Measurements from ENCODE around the gene CACNA2D1.

CACNA2D1 gene

GRCh38 chr7:82129091-82129490 is 314.5 kb downstream of the CACNA2D1 start:
- in situ Hi-C loops (cut with HindIII; ENCODE audit: low sequenced_read_pairs) = no loop called here
- no peak overlapping the region for H3K4me3 ChIP-seq (ENCODE audit: low read depth, low read length)
- DNase-seq (ENCODE audit: low read depth, low spot score) = no peak
- no peak for TF ChIP-seq CTCF (IDR thresholded peaks at IDR 0.05; ENCODE audit: low read depth, low read length)

- DNase-seq (ENCODE audit: low read depth, low spot score) = no peak
- in situ Hi-C loops (cut with HindIII; ENCODE audit: low sequenced_read_pairs) = no loop called here
- no peak overlapping the region for H3K4me3 ChIP-seq (ENCODE audit: low read depth, low read length)
- TF ChIP-seq CTCF (IDR thresholded peaks at IDR 0.05; ENCODE audit: low read depth, low read length) = no peak
Measured at GRCh38 chr7:82128546-82128945, 315.0 kb downstream of the CACNA2D1 start.

- H3K4me3 ChIP-seq (ENCODE audit: low read depth, low read length) = no peak overlapping the region
- DNase-seq (ENCODE audit: low read depth, low spot score) = no peak
- no peak for TF ChIP-seq CTCF (IDR thresholded peaks at IDR 0.05; ENCODE audit: low read depth, low read length)
Measured at GRCh38 chr7:82126576-82126975, 317.0 kb downstream of the CACNA2D1 start.

GRCh38 chr7:82124445-82124844 is 319.1 kb downstream of the CACNA2D1 start:
- in situ Hi-C loops (cut with HindIII; ENCODE audit: low sequenced_read_pairs) = no loop called here
- no peak overlapping the region for H3K4me3 ChIP-seq (ENCODE audit: low read depth, low read length)
- no peak for TF ChIP-seq CTCF (IDR thresholded peaks at IDR 0.05; ENCODE audit: low read depth, low read length)
- DNase-seq (ENCODE audit: low read depth, low spot score) = no peak

More at GRCh38 chr7:82126576-82126975, 317.0 kb downstream of the CACNA2D1 start:
- in situ Hi-C loops (cut with HindIII; ENCODE audit: low sequenced_read_pairs) = no loop called here

GRCh38 chr7:82122275-82122674 is 321.3 kb downstream of the CACNA2D1 start:
- in situ Hi-C loops (cut with HindIII; ENCODE audit: low sequenced_read_pairs) = no loop called here
- no peak for TF ChIP-seq CTCF (IDR thresholded peaks at IDR 0.05; ENCODE audit: low read depth, low read length)
- no peak overlapping the region for H3K4me3 ChIP-seq (ENCODE audit: low read depth, low read length)
- no peak for DNase-seq (ENCODE audit: low read depth, low spot score)

- DNase-seq (ENCODE audit: low read depth, low spot score) = no peak
- TF ChIP-seq CTCF (IDR thresholded peaks at IDR 0.05; ENCODE audit: low read depth, low read length) = no peak
- in situ Hi-C loops (cut with HindIII; ENCODE audit: low sequenced_read_pairs) = no loop called here
- H3K4me3 ChIP-seq (ENCODE audit: low read depth, low read length) = no peak overlapping the region
Measured at GRCh38 chr7:82114237-82114636, 329.3 kb downstream of the CACNA2D1 start.

Data from astrocyte of the spinal cord (primary cell).